Endothelial cell of umbilical vein (primary cell): ENCODE measurements around the gene RAB3IL1. TPM values are rescaled to one million over a fixed set of nuclear protein-coding genes. Genes with fewer than 3 reads are reported as not detected.

Experiments used
- Bru-seq: library from RNA; stranded (reverse); fragments of 400-500 nt; gene quantifications from one replicate; lab custom pipeline; 2021; lab: Mats Ljungman, UMichigan
- BruChase-seq, 2 experiments: library from RNA; stranded (reverse); fragments of 400-500 nt; gene quantifications; one replicate each; lab custom pipeline; 2021; lab: Mats Ljungman, UMichigan
- BruUV-seq: library from RNA; stranded (reverse); fragments of 400-500 nt; replicated peaks from 2 replicates; lab custom pipeline; 2021; lab: Mats Ljungman, UMichigan
- CTCF ChIA-PET: fragments of 300-600, 350-600 bp; sonication (Branson Sonifier 250); formaldehyde crosslinking; loops from one replicate; lab custom pipeline; 2021; ENCODE audit warnings: antibody characterized with exemption, inconsistent platforms; lab: Charles Lee
- POLR2A ChIA-PET: fragments of 300-600, 350-600 bp; sonication (Branson Sonifier 250); formaldehyde crosslinking; loops from one replicate; lab custom pipeline; 2021; ENCODE audit warnings: antibody characterized with exemption, inconsistent platforms; lab: Charles Lee
- DNase-seq: peaks from one replicate; pipeline ENCODE4 v3.0.0-alpha.2; 2011; ENCODE audit warnings: low read depth, low spot score
- FAIRE-seq: peaks from 2 replicates; lab custom pipeline; 2011; peaks lifted over from hg19 to GRCh38; lab: Jason Lieb, UNC
- H2AFZ ChIP-seq: 2 replicates; pipeline ENCODE4 v1.6.0; 2012; ENCODE audit warnings: low read depth, low read length, control low read depth, inconsistent platforms
- H3K27ac ChIP-seq: 2 replicates; pipeline ENCODE4 v1.5.1; 2011; ENCODE audit warnings: low read depth, mild to moderate bottlenecking, control low read depth, low read length, moderate library complexity; ENCODE audit not compliant: insufficient read depth
- H3K27me3 ChIP-seq, 2 experiments: 2 replicates each; pipeline versions ENCODE4 v1.6.0 to v1.6.1; 2011; ENCODE audit warnings: low read length in 2 of 2, mixed read lengths in 1 of 2; ENCODE audit not compliant: control insufficient read depth in 2 of 2, insufficient read depth in 2 of 2
- H3K36me3 ChIP-seq, 2 experiments: 2 replicates in 1 of 2; 3 replicates in 1 of 2; pipeline ENCODE4 v1.5.1; 2011; ENCODE audit warnings: low read length in 2 of 2, mild to moderate bottlenecking in 1 of 2, moderate library complexity in 1 of 2; ENCODE audit not compliant: control insufficient read depth in 2 of 2, insufficient read depth in 2 of 2; ENCODE audit errors: extremely low read depth in 1 of 2
- H3K4me1 ChIP-seq: 3 replicates; pipeline ENCODE4 v1.5.1; 2011; ENCODE audit warnings: mild to moderate bottlenecking, low read length; ENCODE audit not compliant: control insufficient read depth, insufficient read depth; ENCODE audit errors: extremely low read depth
- H3K4me2 ChIP-seq: 2 replicates; pipeline ENCODE4 v1.6.1; 2011; ENCODE audit warnings: low read length, control low read depth, mixed read lengths; ENCODE audit not compliant: insufficient read depth
- H3K4me3 ChIP-seq, 3 experiments: fragments of 200-600 bp in 1 of 3; sonication (generic), shearing (Covaris generic) in 1 of 3; replicated peaks in 1 of 3; 2 replicates each; pipeline ENCODE4 v1.5.1; 2011 to 2016; ENCODE audit warnings: control low read depth in 3 of 3, low read length in 3 of 3, mild to moderate bottlenecking in 2 of 3, inconsistent platforms in 1 of 3, low read depth in 1 of 3, moderate library complexity in 1 of 3; ENCODE audit not compliant: insufficient read depth in 1 of 3
- H3K79me2 ChIP-seq: 2 replicates; pipeline ENCODE4 v1.6.0; 2012; ENCODE audit warnings: low read length, inconsistent platforms; ENCODE audit not compliant: control insufficient read depth, insufficient read depth
- H3K9ac ChIP-seq: replicated peaks from 2 replicates; pipeline ENCODE3; 2011; ENCODE audit warnings: low read length, control low read depth; ENCODE audit not compliant: insufficient read depth; ENCODE audit errors: extremely low read depth
- H3K9me1 ChIP-seq: replicated peaks from 3 replicates; pipeline ENCODE4 v1.6.0; 2011; ENCODE audit warnings: mild to moderate bottlenecking, low read length; ENCODE audit not compliant: control insufficient read depth, insufficient read depth; ENCODE audit errors: extremely low read depth
- H3K9me3 ChIP-seq: replicated peaks from 2 replicates; pipeline ENCODE4 v1.5.1; 2012; ENCODE audit warnings: low read length, inconsistent platforms; ENCODE audit not compliant: control insufficient read depth, insufficient read depth
- H4K20me1 ChIP-seq: replicated peaks from 2 replicates; pipeline ENCODE3; 2011; ENCODE audit warnings: mild to moderate bottlenecking, low read length; ENCODE audit not compliant: control insufficient read depth, insufficient read depth; ENCODE audit errors: extremely low read depth
- CTCF ChIP-seq, 2 donors: IDR thresholded peaks; 1 replicate in 1 of 2; 2 replicates in 1 of 2; pipeline ENCODE4 v1.5.1; 2011; ENCODE audit warnings: low read length in 2 of 2, mild to moderate bottlenecking in 2 of 2, moderate library complexity in 2 of 2, control low read depth in 1 of 2, inconsistent platforms in 1 of 2, low read depth in 1 of 2; ENCODE audit not compliant: insufficient read depth in 1 of 2; ENCODE audit errors: extremely low read depth in 1 of 2
- EZH2 ChIP-seq: IDR thresholded peaks from 2 replicates; pipeline ENCODE4 v1.6.1; 2012; ENCODE audit warnings: borderline replicate concordance, low read depth, mild to moderate bottlenecking, moderate library complexity, low read length, inconsistent platforms; ENCODE audit not compliant: severe bottlenecking
- MAX ChIP-seq: IDR thresholded peaks from 2 replicates; pipeline ENCODE4 v1.6.1; 2011; ENCODE audit not compliant: insufficient read depth, insufficient read length
- POLR2A ChIP-seq: IDR thresholded peaks from 2 replicates; pipeline ENCODE4 v1.6.1; 2012; ENCODE audit warnings: low read depth, mild to moderate bottlenecking, control low read depth, low read length
- dilution Hi-C: fragments of 300-500 bp; cut with MboI; formaldehyde crosslinking; loops from one replicate; pipeline ENCODE4 v1.15.0; 2019; ENCODE audit warnings: low sequenced_read_pairs; ENCODE audit not compliant: extremely low pct_ligation_motif_present
- intact Hi-C: fragments of 100-400 bp; cut with micrococcal nuclease; formaldehyde crosslinking; loops from one replicate; pipeline ENCODE4 v1.10.0; 2022
- long read RNA-seq: library from polyadenylated mRNA; stranded (forward); transcript quantifications from one replicate; pipeline ENCODE4 v2.0.0, GENCODE V29; 2021
- polyA minus RNA-seq, 3 experiments: library from RNA; depleted of rRNA, polyadenylated mRNA; stranded (reverse); fragments of >200 nt; gene quantifications; 1 replicate in 1 of 3; 2 replicates in 2 of 3; pipeline ENCODE4 v1.2.3, GENCODE V29; 2011
- polyA plus RNA-seq, 4 experiments: library from polyadenylated mRNA; depleted of rRNA in 3 of 4; stranded (reverse) in 3 of 4; unstranded in 1 of 4; fragments of >200 nt; gene quantifications; 2 replicates each; pipeline versions ENCODE4 v1.2.1 to v1.2.3, GENCODE V29; 2011 to 2012; ENCODE audit warnings: missing spikeins in 1 of 4
- total RNA-seq: library from RNA; stranded (reverse); gene quantifications from 2 replicates; pipeline ENCODE4 v1.2.3, GENCODE V29; 2021

Gene RAB3IL1
- total RNA-seq: 1.2 and 3.6 TPM in 2 replicates
- 1.8 and 2.9 TPM in 2 replicates for polyA plus RNA-seq
- polyA plus RNA-seq (2011; cell fraction: cytosol; rRNA removed): 0.88 and 1.4 TPM in 2 replicates
- polyA plus RNA-seq (2011; cell fraction: nucleus; rRNA removed): 2.1 TPM in 2 replicates
- 1.3 and 3.8 TPM in 2 replicates for polyA plus RNA-seq (2012)
- polyA minus RNA-seq: 0.89 and 0.90 TPM in 2 replicates
- polyA minus RNA-seq (2011; cell fraction: cytosol; rRNA and poly(A)+ RNA removed): 7.3 TPM
- polyA minus RNA-seq (2011; cell fraction: nucleus; rRNA and poly(A)+ RNA removed): 0.58 and 0.72 TPM in 2 replicates
- Bru-seq, nascent RNA: percentile 22 among the genes with signal in this experiment
- BruChase-seq, experiment 1, labeled RNA remaining after a 6-hour chase: percentile 15 among the genes with signal in this experiment
- BruChase-seq, experiment 2, labeled RNA remaining after a 2-hour chase: percentile 19 among the genes with signal in this experiment
- long read RNA-seq, partial matches to known transcripts: 0 of 1 reads
- long read RNA-seq, other reads (novel, unspliced or antisense): 0 of 1 reads

DNA sequence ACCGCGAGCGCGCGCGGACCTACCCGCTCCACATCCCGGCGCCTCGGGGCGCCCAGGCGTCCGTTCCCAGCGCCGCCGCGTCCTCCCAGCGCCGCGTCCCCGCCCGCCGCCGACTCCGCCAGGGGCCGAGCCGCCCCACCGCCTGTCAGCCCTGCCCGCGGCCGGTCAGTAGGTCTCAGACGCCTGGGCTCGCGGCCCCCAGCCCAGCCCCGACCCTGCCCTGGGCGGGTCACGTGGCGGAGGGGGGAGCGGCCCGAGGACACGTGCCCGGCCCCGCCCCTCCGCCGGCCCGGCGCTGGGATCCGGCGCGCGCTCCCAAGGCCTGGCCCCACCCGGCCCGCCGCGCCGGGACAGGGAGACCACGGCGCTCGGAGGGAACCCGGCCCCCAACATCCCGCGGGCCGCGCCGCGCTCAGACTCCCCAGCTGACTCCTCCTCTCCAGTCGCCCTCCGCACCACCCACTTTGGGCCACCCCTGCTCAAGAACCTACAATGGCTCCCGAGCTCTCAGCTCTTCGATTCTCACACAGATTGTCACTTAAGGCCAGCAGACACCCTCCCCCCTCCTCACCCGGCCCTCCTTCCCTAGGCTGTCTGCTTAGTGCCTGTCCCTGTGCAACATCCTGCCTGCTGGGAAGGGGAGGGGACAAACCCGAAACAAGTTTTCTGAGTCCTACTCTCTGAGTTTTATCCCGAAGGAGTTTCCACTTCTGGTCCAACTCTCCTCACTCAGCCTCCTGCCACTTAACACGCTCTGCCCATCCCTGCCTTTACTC is at the start of gene RAB3IL1:
Gene RAB3IL1 (minus strand): TSS at position 233 of the 776 bp plus-strand sequence. CDS start 199 bp downstream, at position 34.
- TF ChIP-seq POLR2A: no peak
- TF ChIP-seq EZH2: peak; percentile 45
- TF ChIP-seq MAX: peak; percentile 35
- TF ChIP-seq CTCF (IDR thresholded peaks at IDR 0.05; ENCODE audit: extremely low read depth in 1 of 2, insufficient read depth in 1 of 2, low read depth in 1 of 2, low read length in 2 of 2): no peak
- Histone ChIP-seq H3K4me2 (peak within 1 kb of the TSS; percentile 58), H3K4me1 (no peaks in the 10 kb centered on the region), H3K36me3 (no peaks in the 10 kb centered on the region), H3K79me2 (no peaks in the 10 kb centered on the region), H3K27me3 (peaks cover 11 to 22% of the 10 kb centered on the region in 2 experiments), H3K9me1 (no peaks in the 10 kb centered on the region), H2AFZ (peak within 1 kb of the TSS; percentile 67), H3K9ac (no peak within 1 kb of the TSS), H3K4me3 (peak within 1 kb of the TSS in 1 of 3 experiments; percentile 22), H4K20me1 (no peaks in the 10 kb centered on the region), H3K9me3 (no peaks in the 10 kb centered on the region), H3K27ac (no peak within 1 kb of the TSS)
- intact Hi-C loops: no loop called here
- POLR2A ChIA-PET: no interaction called here
- CTCF ChIA-PET: interaction anchor here (1.3 kb wide), 1 partner anchor 165 kb away, joined by 7 read pairs; no protein-coding TSS in a partner anchor
- no TSS peak for BruUV-seq
- FAIRE-seq (no peak), DNase-seq (peak; percentile 20)
- dilution Hi-C loops: no loop called here
